GM12878 (cell line): Measurements from ENCODE around the gene PPOX. TPM values are rescaled to one million over a fixed set of nuclear protein-coding genes. Genes with fewer than 3 reads are reported as not detected.
A peak's percentile ranks its signal among the peaks of the same experiment; 100 is the strongest.

ENCODE experiments used
- ATF2 ChIP-seq: IDR thresholded peaks from 2 replicates; pipeline ENCODE4 v1.6.1; 2012; ENCODE audit warnings: low read length, inconsistent platforms
- CBX3 ChIP-seq: fragments of 200-600 bp; sonication (generic); IDR thresholded peaks from 2 replicates; pipeline ENCODE4 v1.6.1; 2016; ENCODE audit warnings: low read depth, borderline replicate concordance
- CEBPZ ChIP-seq: fragments of 150-350 bp; IDR thresholded peaks from 2 replicates; pipeline ENCODE4 v1.6.1; 2016; ENCODE audit warnings: low read depth, low read length
- CUX1 ChIP-seq: IDR thresholded peaks from 2 replicates; pipeline ENCODE4 v1.6.1; 2012; ENCODE audit warnings: improper control_type of control experiment, low read depth, low read length; ENCODE audit not compliant: insufficient replicate concordance
- DPF2 ChIP-seq: fragments of 450-650 bp; IDR thresholded peaks from 2 replicates; pipeline ENCODE4 v1.6.1; 2017; ENCODE audit warnings: mild to moderate bottlenecking
- ELK1 ChIP-seq: IDR thresholded peaks from 2 replicates; pipeline ENCODE4 v1.6.1; 2012; ENCODE audit warnings: low read depth, low read length, improper control_type of control experiment
- FOXK2 ChIP-seq: fragments of 450-650 bp; IDR thresholded peaks from 2 replicates; pipeline ENCODE4 v1.6.1; 2017; ENCODE audit warnings: mild to moderate bottlenecking, moderate library complexity
- HDAC6 ChIP-seq: fragments of 200-600 bp; sonication (generic); IDR thresholded peaks from one replicate; pipeline ENCODE4 v1.8.0; 2017; ENCODE audit warnings: antibody characterized with exemption; ENCODE audit not compliant: unreplicated experiment
- MXI1 ChIP-seq: fragments of 150-350 bp; IDR thresholded peaks from 2 replicates; pipeline ENCODE4 v1.6.1; 2011; ENCODE audit warnings: low read depth, mild to moderate bottlenecking, inconsistent platforms, low read length, improper control_type of control experiment
- NFIC ChIP-seq: IDR thresholded peaks from 2 replicates; pipeline ENCODE4 v1.6.1; 2012; ENCODE audit warnings: low read depth, mild to moderate bottlenecking, inconsistent platforms, low read length, moderate library complexity
- PAX8 ChIP-seq: fragments of 450-650 bp; IDR thresholded peaks from 2 replicates; pipeline ENCODE4 v1.6.1; 2017; ENCODE audit warnings: mild to moderate bottlenecking, moderate library complexity
- PML ChIP-seq: IDR thresholded peaks from 2 replicates; pipeline ENCODE4 v1.6.1; 2012; ENCODE audit warnings: low read length, inconsistent platforms
- RAD21 ChIP-seq: IDR thresholded peaks from 2 replicates; pipeline ENCODE4 v1.6.1; 2011; ENCODE audit warnings: mild to moderate bottlenecking, low read depth, low read length, moderate library complexity; ENCODE audit not compliant: insufficient read depth
- RAD51 ChIP-seq: fragments of 450-650 bp; IDR thresholded peaks from 2 replicates; pipeline ENCODE4 v1.6.1; 2016; ENCODE audit warnings: moderate library complexity, mild to moderate bottlenecking, inconsistent platforms
- TCF7 ChIP-seq: IDR thresholded peaks from 2 replicates; pipeline ENCODE4 v1.6.1; 2014; ENCODE audit warnings: antibody characterized with exemption, borderline replicate concordance
- polyA plus RNA-seq, 11 experiments: library from polyadenylated mRNA; depleted of rRNA in 4 of 11; unstranded in 6 of 11; stranded (reverse) in 5 of 11; fragments of >200 nt; fragmentation: Nextera tagmentation in 4 of 11; fragmentation: Illumina TruSeq in 1 of 11; extraction: Ambion mirVana in 4 of 11; extraction: Trizol in 1 of 11; gene quantifications; 1 replicate in 1 of 11; 2 replicates in 10 of 11; pipeline versions ENCODE4 v1.2.1 to v1.2.3, GENCODE V29; 2011 to 2016; ENCODE audit warnings: inconsistent platforms in 2 of 11, missing spikeins in 2 of 11, low read depth in 1 of 11
- total RNA-seq, 4 experiments: library from RNA; depleted of rRNA in 3 of 4; stranded (reverse); fragments of >200 nt in 3 of 4; fragmentation: Illumina TruSeq in 1 of 4; extraction: Trizol in 1 of 4; gene quantifications; 2 replicates each; pipeline versions ENCODE4 v1.2.1 to v1.2.3, GENCODE V29; 2013 to 2021
- TF ChIP-seq, protein P1 (sequence below), 3 experiments: IDR thresholded peaks in 2 of 3; conservative IDR thresholded peaks in 1 of 3; 2 replicates each; pipeline ENCODE4 v1.5.1; 2011; ENCODE audit warnings: low read depth in 3 of 3, low read length in 3 of 3, mild to moderate bottlenecking in 3 of 3, control low read depth in 2 of 3, moderate library complexity in 2 of 3, inconsistent platforms in 1 of 3, mixed read lengths in 1 of 3; ENCODE audit not compliant: control insufficient read depth in 2 of 3, insufficient read depth in 1 of 3; ENCODE audit errors: extremely low read depth in 1 of 3

PPOX gene
- total and polyA plus RNA-seq, 10 of the 15 experiments (the other 5 are each of a cell fraction or from before 2014, with no cell fraction given): 8.9 to 31.5 (median 20.3) TPM

GRCh38 chr1:161117759-161118581 lies 48.3 kb upstream of the PPOX start, which contains the start of the genes NIT1 and PFDN2 (continued):
- TF ChIP-seq FOXK2 (no peak), PML (peak; percentile 48; the same call in 1 of the 2 replicates), TCF7 (no peak), CUX1 (no peak), ELK1 (no peak; the same call in 1 of the 2 replicates), CBX3 (no peak), HDAC6 (no peak), ATF2 (no peak), MXI1 (peak; percentile 81; the same call in 1 of the 2 replicates), RAD51 (no peak), CEBPZ (no peak), NFIC (no peak), DPF2 (peak; percentile 57; the same call in 1 of the 2 replicates), PAX8 (no peak), RAD21 (no peak)
- TF ChIP-seq, protein P1, sequence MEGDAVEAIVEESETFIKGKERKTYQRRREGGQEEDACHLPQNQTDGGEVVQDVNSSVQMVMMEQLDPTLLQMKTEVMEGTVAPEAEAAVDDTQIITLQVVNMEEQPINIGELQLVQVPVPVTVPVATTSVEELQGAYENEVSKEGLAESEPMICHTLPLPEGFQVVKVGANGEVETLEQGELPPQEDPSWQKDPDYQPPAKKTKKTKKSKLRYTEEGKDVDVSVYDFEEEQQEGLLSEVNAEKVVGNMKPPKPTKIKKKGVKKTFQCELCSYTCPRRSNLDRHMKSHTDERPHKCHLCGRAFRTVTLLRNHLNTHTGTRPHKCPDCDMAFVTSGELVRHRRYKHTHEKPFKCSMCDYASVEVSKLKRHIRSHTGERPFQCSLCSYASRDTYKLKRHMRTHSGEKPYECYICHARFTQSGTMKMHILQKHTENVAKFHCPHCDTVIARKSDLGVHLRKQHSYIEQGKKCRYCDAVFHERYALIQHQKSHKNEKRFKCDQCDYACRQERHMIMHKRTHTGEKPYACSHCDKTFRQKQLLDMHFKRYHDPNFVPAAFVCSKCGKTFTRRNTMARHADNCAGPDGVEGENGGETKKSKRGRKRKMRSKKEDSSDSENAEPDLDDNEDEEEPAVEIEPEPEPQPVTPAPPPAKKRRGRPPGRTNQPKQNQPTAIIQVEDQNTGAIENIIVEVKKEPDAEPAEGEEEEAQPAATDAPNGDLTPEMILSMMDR (IDR thresholded peaks at IDR 0.05 in 2 of 3, conservative IDR thresholded peaks at IDR 0.05 in 1 of 3; ENCODE audit: control insufficient read depth in 2 of 3, extremely low read depth in 1 of 3, insufficient read depth in 1 of 3, low read depth in 3 of 3, low read length in 3 of 3): no peak; a peak in 1 of 6 replicates
